ENCODE data around the gene DCLK1.

DCLK1 gene

DNA sequence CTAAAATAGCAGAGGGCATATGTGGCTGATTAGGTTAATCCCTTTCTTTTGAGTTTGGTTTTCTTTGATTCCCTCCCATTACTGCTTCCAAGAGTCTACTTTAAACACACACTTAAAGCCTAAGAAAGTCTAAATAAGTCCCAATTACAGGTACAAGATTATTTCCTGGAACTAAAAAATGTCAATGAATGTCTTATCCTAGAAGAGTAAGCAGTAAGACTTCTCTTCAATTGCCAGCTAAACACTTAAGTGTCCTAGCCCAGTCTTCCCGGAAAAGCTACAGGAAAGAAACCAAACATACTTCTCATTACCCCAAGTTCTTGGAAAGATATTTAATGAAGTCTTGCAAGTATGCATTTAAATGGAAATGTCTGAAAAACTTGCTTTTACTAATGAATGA, 233.1 kb downstream of the DCLK1 start:
- DNase-seq (ENCODE audit: low read depth), result no peak

DNA sequence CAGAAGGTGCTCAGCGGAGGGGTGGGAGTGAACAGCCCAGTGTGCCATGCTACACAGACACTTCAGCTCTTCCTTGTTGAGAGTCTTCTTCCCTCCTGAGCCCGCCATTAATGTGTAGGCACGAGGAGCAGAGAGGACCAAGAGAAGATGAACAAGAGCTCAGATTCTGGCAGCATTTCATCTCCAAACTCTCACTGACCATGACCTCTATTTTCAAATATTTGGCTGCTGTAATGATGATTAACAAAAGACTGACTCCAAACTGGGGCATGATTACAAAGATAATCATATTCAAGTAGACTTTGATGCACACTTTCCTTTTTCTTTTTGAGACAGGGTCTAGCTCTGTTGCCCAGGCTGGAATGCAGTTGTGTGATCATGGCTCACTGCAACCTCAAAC, 236.5 kb downstream of the DCLK1 start:
- no peak for DNase-seq (ENCODE audit: low read depth)

DNA sequence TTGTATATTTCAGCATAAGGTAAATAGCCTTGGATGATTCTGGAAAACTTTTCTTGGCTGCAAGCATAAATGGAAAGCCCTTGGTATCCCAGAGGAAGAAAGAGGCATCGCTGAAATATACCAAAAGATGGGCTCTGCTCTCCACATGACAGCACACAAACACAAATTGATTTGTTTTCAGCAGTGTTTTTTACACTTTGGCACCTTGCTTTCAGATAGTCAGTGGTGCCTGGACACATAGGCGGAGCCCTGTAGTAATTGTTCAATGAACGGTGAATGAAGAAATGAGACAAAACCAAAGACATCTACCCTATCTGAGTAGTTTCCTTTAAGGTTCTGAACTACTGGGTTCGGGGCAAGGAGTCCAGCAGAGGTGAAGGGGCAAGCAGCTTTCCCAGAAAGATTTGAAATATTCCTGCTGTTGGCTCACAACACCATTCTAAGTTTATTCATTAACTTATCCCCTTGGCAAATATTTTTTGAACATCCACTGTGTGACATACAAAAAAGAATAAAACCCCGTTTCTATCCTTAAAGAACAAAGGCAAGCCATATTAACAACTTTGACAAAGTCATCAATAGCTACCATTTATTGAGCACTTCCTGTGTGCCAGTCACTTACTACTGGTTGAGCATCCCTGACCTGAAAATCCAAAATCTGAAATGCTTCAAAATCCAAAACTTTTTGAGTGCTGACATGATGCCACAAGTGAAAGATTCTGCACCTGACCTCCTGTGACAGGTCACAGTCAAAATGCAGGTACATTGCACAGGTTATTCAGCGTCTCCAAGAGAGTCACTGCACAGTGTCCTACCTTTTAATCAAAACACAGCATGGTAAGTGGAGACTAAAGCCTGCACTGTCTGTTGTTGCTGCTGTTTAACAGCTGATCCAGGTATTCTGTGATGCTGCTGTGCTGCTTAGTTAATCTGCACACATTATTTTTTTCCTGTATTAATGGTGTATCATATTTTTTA, 238.1 kb downstream of the DCLK1 start:
- DNase-seq (ENCODE audit: low read depth), result no peak

DNA sequence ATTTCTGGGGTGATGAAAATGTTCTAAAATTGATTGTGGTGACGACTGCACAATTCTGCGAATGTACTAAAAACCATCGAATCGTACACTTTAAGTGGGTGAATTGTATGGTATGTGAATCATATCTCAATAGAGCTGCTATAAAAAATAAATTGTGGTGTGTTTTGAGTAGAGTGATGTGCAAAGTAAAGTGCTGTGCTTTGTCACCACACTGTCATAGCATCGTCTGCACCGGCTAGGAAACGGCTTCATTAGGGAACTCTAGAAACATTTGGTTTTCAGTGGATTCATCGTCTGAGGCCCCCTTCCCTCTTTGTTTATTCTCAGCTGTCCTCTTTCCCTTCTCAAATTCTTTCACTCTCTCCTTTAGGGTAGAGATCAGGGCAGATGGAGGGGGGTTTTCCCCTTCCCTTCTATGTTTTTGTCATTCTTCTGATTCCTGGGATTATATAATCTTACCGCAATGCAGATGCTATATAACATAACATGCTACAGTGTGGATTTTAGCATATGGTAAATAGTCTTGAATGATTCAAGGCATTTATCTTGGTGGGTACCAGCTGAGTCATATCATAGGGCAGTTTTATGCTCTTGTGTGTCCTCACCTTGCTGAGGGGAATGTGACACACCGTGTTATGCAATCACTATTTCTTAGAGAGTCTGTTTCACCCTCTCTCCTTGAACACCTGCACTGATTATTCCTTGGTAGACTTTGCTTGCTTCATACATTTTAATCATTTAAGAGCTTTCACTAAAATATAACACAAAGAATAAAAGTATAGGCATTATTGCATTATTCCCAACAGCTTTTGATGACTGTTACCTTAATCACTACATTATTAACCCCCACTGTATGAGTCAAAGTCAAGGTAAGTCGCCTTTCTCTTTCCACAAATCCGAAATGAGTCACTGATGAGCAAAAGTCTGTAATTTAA, 239.4 kb downstream of the DCLK1 start:
- DNase-seq (ENCODE audit: low read depth), result no peak

DNA sequence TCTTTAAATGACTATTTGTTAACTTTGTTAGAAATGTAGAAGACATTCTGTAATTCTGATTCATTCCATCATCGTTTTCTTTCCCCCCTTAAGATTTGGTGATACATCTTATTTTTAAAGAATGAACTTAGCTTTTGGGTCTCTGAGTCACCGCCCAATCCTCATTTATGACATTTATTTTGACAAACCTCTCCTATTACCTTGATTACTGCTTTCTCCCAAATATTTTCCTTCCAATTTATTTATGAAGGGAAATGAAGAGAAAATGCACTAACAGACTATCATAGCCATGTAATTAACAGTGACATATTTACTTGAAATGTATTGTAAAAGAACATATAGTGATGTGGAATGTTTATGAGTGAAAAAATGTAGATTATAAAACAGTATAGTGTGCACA, 241.6 kb downstream of the DCLK1 start:
- no peak for DNase-seq (ENCODE audit: low read depth)

DNA sequence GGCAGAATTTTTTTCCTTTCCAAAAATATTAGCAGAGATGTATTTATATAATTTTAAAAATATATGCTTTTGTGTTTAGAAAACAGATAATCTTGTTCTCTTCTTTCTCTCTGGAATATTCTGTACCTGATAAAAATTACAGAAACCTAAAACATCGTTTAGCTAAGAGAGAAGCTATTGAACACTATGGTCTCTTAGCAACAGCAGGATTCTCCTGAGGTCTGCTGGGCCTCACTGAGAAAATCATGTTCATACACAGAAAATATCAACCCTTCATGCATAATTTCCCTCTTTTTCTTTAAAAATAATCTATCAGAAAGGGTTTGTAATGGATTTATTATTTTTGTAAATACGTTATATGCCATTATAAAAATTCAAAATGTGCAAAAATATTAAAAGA, 242.2 kb downstream of the DCLK1 start:
- DNase-seq (ENCODE audit: low read depth), result no peak

DNA sequence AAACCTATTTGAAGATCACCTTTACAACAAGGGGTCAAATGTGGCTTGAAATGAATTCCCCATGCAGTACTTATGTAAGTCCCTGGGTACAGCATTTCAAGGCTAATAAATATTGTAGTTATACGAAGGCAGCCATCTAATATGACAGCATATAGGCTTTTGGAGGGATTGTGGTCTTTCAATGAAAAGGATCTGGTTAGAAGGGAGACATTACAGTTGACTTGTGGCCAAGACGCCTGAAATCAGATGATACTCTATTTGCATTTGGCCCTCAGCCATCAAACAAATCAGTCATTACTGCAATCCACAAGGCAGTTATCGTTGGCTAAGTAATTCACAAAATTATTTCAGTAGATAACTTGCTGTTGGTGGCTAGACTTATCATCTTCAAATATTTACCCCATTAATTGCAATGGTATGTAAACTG, 242.7 kb downstream of the DCLK1 start:
- DNase-seq (ENCODE audit: low read depth), result no peak

DNA sequence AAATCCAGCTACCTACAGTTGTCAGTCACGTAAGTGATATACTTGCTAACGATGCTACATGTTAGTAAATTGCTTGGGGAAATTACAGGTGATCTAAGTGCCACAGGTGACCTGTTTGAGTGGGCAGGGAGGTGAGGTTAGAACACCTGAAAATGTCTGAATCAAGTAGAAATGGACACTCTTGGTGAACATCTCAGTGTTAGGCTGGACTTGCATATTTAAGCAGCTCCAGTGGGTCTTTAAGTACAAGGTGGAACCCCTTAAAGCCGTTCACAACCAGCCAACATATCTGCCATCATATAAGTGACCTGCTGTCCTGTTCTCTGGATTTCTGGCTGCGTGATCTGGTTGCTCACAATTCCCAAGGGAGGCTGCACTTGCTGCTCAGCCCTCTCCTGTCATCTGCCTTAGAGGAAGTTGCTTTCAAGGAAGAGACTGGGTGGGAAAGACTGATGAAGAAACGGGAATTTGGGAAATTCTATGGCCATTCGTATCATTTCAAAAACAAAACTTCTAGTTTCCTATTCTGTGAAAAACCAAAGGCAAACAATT, 244.0 kb downstream of the DCLK1 start:
- DNase-seq (ENCODE audit: low read depth), result no peak

DNA sequence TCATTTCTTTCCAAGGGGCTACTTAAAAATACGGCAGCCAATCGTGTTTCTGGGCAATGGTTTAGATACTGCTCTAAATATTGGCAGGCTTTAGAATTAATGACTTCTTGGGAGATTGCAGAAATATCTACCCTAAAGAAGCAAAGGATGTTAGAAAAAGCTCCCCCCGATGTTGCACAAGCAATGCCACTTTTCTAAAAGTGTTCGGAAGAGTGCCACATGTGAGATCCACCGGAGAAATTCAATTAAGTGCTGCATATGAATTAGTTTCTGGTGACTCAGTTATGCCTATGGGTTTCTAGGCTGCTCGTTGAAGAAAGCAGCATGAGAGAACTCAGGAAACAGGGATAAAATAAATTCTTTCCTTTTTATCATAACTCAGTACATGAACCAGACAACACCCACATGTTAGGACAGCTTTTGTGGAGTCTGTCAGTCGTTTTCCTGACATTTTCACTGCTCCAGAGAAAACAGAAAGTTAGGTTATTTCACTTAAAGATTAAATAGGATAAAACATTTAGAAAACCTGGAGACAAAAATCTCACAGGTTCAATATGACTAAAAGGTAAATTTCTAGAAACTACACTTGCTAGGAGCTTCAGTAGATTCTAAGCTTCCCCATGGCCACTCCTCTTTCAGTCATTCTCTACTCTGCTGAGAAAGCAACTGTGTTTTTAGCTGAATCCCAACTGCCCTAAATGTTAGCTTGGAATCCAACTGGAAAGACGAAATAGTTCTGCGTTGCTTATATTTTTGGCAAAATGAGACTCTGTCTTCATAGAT, 244.7 kb downstream of the DCLK1 start:
- DNase-seq (ENCODE audit: low read depth), result no peak

DNA sequence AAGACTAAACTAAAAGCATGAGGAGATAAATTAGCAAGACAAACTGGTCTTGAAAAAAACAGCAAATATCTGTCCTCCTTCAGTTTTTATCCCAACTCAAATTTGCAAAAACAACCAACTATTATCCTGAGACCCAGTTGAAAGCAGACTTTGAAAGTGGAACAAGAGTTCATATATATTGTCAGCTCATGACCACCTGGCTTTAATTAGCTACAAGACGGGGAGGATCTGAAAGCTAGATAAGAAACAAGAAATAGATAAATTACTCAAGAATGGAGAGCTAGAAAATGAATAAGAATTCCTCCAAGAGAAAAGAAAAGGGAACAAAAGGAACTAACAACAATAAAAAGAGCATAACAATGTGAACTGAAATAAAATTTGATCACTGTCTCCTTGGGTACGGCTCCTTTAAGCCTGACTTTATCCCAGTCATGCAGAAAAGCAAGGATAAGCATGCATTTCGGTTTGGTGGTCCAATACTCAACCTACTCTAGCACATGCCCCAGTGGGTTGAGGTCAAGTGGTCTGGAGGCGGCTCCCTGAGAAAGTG, 246.9 kb downstream of the DCLK1 start:
- DNase-seq (ENCODE audit: low read depth), result no peak

DNA sequence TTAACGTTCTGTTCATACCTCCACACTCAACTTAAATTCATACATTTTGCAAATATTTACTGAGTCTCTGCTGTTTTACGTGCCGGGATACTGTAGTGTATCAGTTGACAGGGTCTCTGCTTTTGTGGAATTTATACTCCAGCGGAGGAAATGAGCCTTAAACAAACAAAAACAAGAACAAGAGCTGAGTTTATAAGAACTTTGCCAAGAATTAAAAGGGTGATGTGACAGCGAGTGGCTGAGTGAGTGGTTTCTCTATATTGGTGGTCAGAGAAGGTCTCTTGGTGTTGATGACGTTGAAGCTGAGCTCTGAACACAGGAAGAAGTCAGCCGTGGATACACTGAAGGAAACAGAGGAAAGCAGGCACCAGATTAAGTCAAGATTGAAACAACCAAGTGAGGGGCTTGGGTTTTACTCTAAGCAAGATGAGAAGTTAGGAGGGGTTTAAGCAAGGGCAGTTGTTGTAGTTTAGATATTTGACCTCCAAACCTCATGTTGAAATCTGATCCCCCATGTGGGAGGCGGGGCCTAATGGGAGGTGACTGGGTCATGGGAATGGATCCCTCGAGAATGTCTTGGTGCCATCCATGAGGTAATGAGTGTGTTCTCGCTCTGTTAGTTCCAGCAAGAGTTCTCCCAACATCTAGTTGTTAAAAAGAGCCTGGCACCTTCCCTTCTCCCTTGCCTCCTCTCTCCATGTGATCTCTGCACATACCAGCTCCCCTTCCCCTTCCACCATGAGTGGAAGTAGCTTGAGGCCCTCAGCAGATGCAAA, 248.3 kb downstream of the DCLK1 start:
- DNase-seq (ENCODE audit: low read depth), result no peak

DNA sequence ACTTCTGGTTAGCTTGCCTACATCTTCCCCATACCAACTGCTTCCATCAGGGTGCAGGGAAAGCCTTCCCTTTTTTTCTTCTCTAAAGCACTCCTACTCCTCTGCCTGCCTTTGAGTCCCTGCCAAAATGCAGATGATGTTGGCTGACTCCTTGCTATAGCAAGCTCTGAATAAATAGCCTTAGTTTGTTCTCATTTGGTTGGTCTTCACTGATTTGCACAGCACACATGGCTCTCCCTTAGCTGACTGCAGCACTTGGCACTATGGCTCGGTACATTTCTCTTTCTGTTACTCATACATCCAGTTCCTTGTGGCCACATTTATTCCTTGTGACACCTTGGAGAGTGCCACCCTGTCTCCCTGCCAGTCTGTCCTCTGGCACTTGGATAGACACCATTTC, 249.8 kb downstream of the DCLK1 start:
- no peak for DNase-seq (ENCODE audit: low read depth)

DNA sequence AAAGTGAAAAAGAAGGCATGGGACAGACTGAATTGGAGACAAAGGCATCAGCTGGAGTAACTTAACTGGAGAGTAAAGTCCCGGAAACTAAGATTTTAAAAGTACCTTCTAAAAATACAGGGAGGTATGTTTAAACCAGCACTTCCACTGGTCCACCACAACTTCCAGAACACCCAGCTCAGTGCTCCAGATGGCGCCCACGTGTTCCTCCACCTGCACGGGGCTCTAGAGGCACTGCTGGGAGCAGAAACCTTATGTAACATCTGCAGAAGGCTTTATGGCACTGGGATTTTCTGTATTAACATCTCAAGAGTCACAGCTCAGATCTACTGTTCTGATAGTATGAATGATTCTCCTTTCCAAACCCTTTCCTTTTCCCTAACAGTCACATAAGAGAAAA, 252.1 kb downstream of the DCLK1 start:
- no peak for DNase-seq (ENCODE audit: low read depth)

DNA sequence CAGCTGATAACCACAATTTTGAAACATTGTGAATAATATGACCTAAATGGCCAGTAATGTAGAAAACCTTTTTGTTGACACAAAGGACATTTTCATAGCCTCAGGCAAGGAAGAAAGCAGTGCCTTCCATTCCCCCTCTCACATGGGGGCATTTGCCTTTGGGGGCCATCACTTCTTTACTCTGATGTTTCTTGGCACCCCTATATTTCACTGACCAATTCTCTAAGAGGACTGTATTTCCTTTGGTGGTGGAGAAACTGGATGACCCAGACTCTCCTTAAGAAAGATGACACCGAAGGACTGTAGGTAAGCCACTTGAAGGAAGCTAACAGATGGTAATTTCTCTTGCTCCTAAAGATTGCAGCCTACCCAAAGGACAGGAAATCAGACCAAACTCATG, 254.6 kb downstream of the DCLK1 start:
- no peak for DNase-seq (ENCODE audit: low read depth)

DNA sequence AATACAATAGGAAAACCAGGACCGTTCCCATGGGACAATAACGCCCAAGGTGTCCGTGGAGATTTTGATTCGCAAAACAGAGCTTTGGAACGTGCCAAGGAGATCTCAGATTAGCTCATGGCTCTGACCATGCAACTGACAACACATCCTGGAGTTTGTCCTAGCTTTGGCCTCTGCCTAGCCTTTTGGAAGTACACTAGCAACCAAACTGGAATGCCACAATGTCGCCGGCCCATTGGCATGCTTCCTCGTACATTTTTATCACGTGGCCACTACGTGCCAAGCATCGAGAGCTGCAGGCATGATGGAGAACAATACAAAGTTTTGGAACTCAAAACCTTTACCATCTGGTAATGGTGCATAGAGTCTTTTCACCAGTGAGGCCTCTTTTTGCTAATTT, 256.5 kb downstream of the DCLK1 start:
- no peak for DNase-seq (ENCODE audit: low read depth)

DNA sequence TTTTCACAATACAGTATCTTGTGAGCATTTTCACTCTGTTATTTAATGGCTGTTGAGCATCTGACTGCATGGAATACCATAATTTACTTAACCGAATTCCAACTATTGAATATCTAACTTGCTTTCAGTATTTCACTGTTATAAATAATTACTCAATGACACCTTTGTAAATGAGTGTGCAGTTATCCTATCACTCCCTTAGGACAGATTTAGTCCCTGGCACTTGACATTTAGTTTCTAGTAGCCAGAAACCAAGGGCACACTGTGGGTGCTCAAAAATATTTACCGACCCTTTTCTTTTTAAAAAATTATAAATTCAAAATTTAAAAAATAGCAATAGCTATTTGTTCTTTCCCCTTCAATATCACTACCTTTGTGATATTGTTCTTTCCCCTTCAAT, 258.8 kb downstream of the DCLK1 start:
- DNase-seq (ENCODE audit: low read depth), result no peak

DNA sequence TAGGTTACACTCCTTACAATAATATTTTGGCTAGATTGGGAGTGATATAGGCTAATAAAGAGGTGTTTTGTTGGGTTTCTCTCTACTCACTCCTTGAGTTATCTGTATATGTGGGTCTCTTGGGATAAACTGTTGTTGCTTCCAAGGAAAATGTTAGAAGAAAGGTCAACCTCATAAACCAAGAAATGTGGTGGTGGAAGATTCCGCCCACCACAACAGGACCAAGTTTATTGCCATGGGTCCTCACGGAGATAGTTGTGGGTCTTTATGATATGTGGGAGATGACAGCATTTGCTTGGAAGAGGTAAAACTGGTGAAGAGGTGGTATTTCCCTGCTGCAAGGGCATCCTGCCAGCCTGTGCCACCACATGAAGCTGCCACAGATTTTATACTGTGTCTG, 259.6 kb downstream of the DCLK1 start:
- DNase-seq (ENCODE audit: low read depth), result no peak

DNA sequence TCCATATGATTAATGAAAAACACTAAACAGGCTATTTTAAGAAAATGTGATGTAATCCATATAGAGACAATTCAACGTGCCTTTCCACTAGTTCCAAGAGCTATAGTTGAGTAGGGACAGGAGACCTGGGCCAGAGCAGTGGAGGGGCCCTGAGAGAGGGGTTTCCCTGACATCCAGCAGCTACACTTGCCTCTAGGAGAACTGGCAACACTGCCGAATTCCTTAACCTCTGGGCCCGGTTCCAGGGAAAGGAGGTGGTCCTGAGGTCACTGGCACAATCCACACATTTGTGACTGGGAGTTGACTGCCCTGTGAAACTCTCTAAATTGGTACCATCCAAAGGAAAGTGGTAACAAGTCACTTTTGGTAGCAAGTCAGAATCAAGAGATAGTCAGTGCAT, 264.4 kb downstream of the DCLK1 start:
- DNase-seq (ENCODE audit: low read depth), result no peak

DNA sequence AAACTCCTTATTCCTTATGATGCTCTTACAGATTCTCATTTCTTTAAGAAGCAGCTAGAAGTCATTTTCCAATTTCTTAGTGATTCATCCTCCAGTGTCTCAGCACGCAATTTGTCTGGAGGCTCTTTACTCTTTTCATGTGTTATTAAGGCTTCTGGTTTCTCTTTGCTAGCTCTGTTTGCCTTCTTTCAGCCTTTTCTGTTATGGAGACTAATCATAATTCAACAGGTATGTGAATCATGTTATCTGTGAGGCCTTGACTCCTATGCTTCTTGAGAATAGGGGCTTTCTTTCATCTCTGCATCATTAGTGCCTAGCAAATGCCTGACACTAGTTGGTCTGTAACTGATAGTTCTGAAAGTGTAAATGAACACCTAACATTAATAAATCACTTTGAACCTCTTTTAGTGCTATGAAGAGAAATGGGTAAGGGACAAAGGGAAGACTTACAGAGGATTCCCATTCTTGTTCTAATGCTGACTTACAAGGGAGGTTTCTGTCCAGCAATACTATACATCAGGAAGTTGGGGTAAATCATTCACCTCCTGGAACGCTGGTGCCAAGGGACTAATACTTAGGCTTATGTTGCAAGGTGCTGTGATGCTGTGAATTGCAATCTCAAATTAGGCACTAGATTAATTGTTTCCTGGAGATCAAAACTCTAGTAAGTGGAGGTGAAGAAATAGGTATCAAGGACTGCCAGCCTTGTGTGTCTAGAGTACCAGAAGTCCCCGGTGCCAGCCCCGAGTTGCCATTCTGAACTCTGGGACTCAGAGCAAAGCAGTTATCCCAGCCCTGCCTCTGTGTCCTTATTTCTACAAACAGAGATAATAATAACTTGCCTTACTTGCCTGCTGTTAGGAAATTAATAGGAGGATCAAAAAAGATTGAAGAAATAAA, 265.6 kb downstream of the DCLK1 start:
- no peak for DNase-seq (ENCODE audit: low read depth)

DNA sequence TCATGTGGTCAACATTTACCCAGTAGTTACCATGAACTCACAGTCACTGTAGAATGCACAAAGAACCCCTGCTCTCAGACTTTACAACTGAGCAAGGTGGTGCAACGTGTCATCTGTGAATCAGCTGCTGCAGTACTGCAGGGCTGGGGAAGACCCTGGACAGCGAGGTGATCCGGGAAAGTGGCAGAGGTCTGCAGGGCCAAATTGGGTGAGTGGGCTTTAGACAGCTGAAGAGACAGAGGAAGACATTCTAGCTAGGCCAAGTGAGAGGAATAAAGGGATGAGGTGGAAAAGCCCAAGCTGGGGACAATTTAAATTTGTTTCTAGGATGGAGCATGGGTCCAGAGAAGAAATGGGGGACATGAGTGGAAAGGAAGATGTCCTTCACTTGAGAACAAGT, 270.5 kb downstream of the DCLK1 start:
- DNase-seq (ENCODE audit: low read depth), result no peak

Data from activated T-cell treated with anti-CD3 and anti-CD28 coated beads for 48 hours (primary cell).